ENCODE measurements around the gene NAGK.
"Not testable (repeated sequence)": the region's sequence is repeated elsewhere in the genome, so short reads cannot be mapped to it uniquely, and the experiment has no call there.

NAGK gene

DNA sequence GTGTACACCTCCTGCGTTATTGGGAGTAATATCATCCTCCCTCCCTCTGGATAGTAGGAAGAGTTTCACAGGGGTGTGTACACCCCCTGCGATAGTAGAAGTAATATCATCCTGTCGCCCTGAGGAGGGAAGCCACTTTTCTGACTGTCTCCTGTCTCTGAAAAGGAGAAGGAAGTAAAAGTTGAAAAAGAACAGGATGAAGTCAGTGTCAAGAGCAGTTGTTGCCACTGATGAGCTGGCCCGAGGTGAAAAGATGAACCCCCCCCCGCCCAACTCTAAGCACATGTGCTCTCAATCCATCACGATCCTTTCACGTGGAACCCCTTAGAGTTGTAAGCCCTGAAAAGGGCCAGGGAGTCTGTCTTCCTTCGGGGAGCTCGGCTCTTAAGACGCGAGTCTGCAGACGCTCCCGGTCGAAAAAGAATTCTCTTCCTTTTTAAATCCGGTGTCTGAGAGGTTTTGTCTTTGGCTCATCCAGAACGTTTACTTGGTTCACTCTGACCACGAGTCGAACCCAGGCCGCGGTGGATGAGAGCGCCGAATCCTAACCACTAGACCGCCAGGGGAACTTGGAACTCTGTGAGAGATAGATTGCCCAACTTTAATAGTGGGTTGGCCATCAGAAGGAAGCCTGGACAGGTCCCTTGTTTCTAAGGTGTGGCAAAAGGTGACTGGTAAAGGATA is 22.4 kb upstream of the NAGK start:
- TF ChIP-seq, protein P1, sequence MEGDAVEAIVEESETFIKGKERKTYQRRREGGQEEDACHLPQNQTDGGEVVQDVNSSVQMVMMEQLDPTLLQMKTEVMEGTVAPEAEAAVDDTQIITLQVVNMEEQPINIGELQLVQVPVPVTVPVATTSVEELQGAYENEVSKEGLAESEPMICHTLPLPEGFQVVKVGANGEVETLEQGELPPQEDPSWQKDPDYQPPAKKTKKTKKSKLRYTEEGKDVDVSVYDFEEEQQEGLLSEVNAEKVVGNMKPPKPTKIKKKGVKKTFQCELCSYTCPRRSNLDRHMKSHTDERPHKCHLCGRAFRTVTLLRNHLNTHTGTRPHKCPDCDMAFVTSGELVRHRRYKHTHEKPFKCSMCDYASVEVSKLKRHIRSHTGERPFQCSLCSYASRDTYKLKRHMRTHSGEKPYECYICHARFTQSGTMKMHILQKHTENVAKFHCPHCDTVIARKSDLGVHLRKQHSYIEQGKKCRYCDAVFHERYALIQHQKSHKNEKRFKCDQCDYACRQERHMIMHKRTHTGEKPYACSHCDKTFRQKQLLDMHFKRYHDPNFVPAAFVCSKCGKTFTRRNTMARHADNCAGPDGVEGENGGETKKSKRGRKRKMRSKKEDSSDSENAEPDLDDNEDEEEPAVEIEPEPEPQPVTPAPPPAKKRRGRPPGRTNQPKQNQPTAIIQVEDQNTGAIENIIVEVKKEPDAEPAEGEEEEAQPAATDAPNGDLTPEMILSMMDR (IDR thresholded peaks at IDR 0.05; ENCODE audit: low read depth, low read length, poor library complexity, severe bottlenecking), result no peak
- TF ChIP-seq EZH2phosphoT487 (IDR thresholded peaks at IDR 0.05; ENCODE audit: borderline replicate concordance, low read length), result no peak
- no peaks in the 10 kb centered on the region for H3K9me2 ChIP-seq (replicated peaks; ENCODE audit: control insufficient read depth, low read length)
- H4K20me1 ChIP-seq (ENCODE audit: control insufficient read depth, insufficient read depth, low read depth, low read length), result no peaks in the 10 kb centered on the region
- H3K4me2 ChIP-seq (ENCODE audit: low read length), result no peak overlapping the region
- H3K79me2 ChIP-seq (ENCODE audit: control insufficient read depth, low read length), result no peaks in the 10 kb centered on the region
- H3K9me3 ChIP-seq (ENCODE audit: control insufficient read depth, insufficient read depth, low read length), result no peaks in the 10 kb centered on the region
- H3K27ac ChIP-seq (ENCODE audit: low read depth, low read length), result no peak overlapping the region
- no peaks in the 10 kb centered on the region for H3K36me3 ChIP-seq (ENCODE audit: control insufficient read depth, low read length)
- H3K4me1 ChIP-seq (ENCODE audit: control insufficient read depth, low read length), result 0 out of 2 replicates have a peak, but pooled peaks cover 2% of the 10 kb centered on the region
- no peak overlapping the region for H3K4me3 ChIP-seq (ENCODE audit: low read length)
- H3K27me3 ChIP-seq (ENCODE audit: control insufficient read depth, low read length), result no peaks in the 10 kb centered on the region
- no peaks in the 10 kb centered on the region for H3F3A ChIP-seq (ENCODE audit: control insufficient read depth, insufficient read depth)

DNA sequence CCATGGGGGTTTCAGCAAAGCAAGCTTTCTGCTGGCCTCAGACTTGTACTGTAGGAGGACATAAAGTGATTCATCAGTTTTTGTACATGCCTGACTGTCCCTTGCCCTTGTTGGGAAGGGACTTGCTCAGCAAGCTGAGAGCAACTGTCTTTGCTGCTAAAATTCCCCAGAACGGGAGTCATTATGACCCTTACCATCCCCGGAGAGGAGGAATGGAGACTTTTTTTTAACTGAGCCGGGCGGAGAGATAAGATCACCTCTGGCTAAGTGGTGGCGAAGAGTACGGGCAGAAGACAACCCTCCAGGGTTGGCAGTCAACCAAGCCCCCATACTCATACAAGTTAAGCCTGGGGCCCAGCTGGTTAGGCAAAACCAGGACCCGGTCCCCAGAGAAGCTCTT is 20.4 kb upstream of the NAGK start:
- no peak overlapping the region for H3K27ac ChIP-seq (ENCODE audit: low read depth, low read length)
- no peaks in the 10 kb centered on the region for H3F3A ChIP-seq (ENCODE audit: control insufficient read depth, insufficient read depth)
- no peaks in the 10 kb centered on the region for H3K79me2 ChIP-seq (ENCODE audit: control insufficient read depth, low read length)
- H3K4me2 ChIP-seq (ENCODE audit: low read length), result no peak overlapping the region
- no peaks in the 10 kb centered on the region for H3K36me3 ChIP-seq (ENCODE audit: control insufficient read depth, low read length)
- no peaks in the 10 kb centered on the region for H3K9me3 ChIP-seq (ENCODE audit: control insufficient read depth, insufficient read depth, low read length)
- 0 out of 2 replicates have a peak, but pooled peaks cover 2% of the 10 kb centered on the region for H3K4me1 ChIP-seq (ENCODE audit: control insufficient read depth, low read length)
- no peaks in the 10 kb centered on the region for H3K27me3 ChIP-seq (ENCODE audit: control insufficient read depth, low read length)
- H3K4me3 ChIP-seq (ENCODE audit: low read length), result no peak overlapping the region
- H4K20me1 ChIP-seq (ENCODE audit: control insufficient read depth, insufficient read depth, low read depth, low read length), result no peaks in the 10 kb centered on the region
- TF ChIP-seq EZH2phosphoT487 (IDR thresholded peaks at IDR 0.05; ENCODE audit: borderline replicate concordance, low read length), result no peak
- TF ChIP-seq, protein P1 (IDR thresholded peaks at IDR 0.05; ENCODE audit: low read depth, low read length, poor library complexity, severe bottlenecking), result no peak
- no peaks in the 10 kb centered on the region for H3K9me2 ChIP-seq (replicated peaks; ENCODE audit: control insufficient read depth, low read length)

DNA sequence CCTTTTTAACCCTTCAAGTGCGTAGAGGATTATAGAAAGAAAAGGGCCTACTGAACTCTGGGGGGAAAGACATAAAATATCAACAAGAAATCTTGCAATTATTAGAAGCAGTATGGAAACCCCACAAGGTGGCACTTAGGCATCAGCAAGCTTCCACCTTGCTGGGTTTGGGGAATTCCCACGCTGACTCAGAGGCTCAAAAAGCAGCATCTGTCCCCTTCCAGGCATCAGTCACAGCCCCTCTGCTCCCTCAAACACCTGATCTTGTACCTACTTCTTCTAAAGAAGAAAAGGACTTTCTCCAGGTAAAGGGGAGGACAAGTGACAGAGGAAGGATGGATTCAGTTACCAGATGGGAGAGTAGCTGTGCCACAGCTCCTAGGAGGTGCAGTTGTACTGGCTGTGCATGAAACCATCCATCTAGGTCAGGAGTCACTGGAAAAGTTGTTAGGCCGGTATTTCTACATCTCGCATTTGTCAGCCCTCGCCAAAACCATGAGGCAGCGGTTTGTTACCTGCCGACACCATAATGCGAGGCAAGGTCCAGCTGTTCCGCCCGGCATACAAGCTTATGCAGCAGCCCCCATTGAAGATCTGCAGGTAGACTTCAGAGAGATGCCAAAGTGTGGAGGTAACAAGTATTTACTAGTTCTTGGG is 18.6 kb upstream of the NAGK start:
- H3K4me2 ChIP-seq (ENCODE audit: low read length); H3F3A ChIP-seq (ENCODE audit: control insufficient read depth, insufficient read depth); H3K79me2 ChIP-seq (ENCODE audit: control insufficient read depth, low read length); H3K9me2 ChIP-seq (replicated peaks; ENCODE audit: control insufficient read depth, low read length); H3K4me1 ChIP-seq (ENCODE audit: control insufficient read depth, low read length); H3K27me3 ChIP-seq (ENCODE audit: control insufficient read depth, low read length); H3K27ac ChIP-seq (ENCODE audit: low read depth, low read length); H3K9me3 ChIP-seq (ENCODE audit: control insufficient read depth, insufficient read depth, low read length); H3K4me3 ChIP-seq (ENCODE audit: low read length); H4K20me1 ChIP-seq (ENCODE audit: control insufficient read depth, insufficient read depth, low read depth, low read length); H3K36me3 ChIP-seq (ENCODE audit: control insufficient read depth, low read length): not testable (repeated sequence)

DNA sequence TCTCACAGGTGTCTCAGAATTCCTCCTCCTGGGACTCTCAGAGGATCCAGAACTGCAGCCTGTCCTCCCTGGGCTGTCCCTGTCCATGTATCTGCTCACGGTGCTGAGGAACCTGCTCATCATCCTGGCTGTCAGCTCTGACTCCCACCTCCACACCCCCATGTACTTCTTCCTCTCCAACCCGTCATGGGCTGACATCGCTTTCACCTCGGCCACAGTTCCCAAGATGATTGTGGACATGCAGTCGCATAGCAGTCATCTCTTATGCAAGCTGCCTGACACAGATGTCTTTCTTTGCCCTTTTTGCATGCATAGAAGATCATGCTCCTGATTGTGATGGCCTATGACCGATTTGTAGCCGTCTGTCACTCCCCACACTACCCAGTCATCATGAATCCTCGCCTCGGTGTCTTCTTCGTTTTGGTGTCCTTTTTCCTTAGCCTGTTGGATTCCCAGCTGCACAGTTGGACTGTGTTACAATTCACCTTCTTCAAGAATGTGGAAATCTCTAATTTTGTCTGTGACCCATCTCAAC is 13.2 kb upstream of the NAGK start:
- not testable (repeated sequence) for H3K9me3 ChIP-seq (ENCODE audit: control insufficient read depth, insufficient read depth, low read length); H3K36me3 ChIP-seq (ENCODE audit: control insufficient read depth, low read length); H4K20me1 ChIP-seq (ENCODE audit: control insufficient read depth, insufficient read depth, low read depth, low read length); H3F3A ChIP-seq (ENCODE audit: control insufficient read depth, insufficient read depth); H3K4me2 ChIP-seq (ENCODE audit: low read length); H3K79me2 ChIP-seq (ENCODE audit: control insufficient read depth, low read length); H3K9me2 ChIP-seq (replicated peaks; ENCODE audit: control insufficient read depth, low read length); H3K4me1 ChIP-seq (ENCODE audit: control insufficient read depth, low read length); H3K4me3 ChIP-seq (ENCODE audit: low read length); H3K27me3 ChIP-seq (ENCODE audit: control insufficient read depth, low read length); H3K27ac ChIP-seq (ENCODE audit: low read depth, low read length)

Data from DOHH2 (cell line).